ENCODE results near the gene XCL1. TPM values are rescaled to one million over a fixed set of nuclear protein-coding genes. Genes with fewer than 3 reads are reported as not detected.
A peak's percentile ranks its signal among the peaks of the same experiment; 100 is the strongest.
"Not testable (repeated sequence)": the region's sequence is repeated elsewhere in the genome, so short reads cannot be mapped to it uniquely, and the experiment has no call there.

The XCL1 gene
- total RNA-seq, 3 donors from 2014 or later: 34.1 to 57.5 (median 43.8) TPM

DNA sequence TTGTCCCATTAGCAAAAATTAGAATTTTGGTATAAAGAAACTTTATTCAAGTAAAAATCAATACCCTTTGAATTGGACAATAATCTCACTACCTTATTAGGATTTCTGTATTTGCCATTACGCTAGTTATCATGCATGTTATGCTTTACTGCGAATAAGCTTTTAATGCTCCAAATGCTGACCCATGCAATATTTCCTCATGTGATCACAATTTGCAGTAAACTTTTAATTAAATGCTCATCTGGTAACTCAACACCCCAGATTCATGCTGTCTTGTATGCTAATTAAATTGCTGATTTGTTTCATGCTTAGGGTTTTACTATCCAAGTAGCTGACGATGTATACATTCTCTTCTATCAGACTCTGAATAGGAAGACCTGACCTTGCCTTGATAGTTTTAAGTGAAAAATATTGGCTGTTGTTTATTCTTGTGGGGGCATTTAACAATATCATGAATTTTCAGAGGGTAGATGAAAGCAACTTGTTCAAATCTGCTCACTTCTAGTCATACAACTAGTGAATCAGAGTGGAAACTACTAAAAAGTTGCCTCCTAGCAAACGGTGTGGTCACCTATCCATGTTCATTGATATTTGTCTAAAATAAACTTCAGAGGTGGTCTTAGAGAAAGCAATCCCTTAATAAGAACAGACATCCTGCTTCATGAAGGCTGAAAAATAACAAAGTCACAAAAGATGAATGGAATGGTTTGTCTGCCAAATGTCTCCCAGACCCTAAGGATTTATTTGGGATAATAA, 5.6 kb downstream of the XCL1 start:
- DNase-seq (no peak), ATAC-seq (no peak)
- H3K9me3 Mint-ChIP-seq: no peaks in the 10 kb centered on the region
- H3K4me1 Mint-ChIP-seq (ENCODE audit: low read depth): no peaks in the 10 kb centered on the region
- no peaks in the 10 kb centered on the region for H3K36me3 Mint-ChIP-seq (ENCODE audit: insufficient read depth)
- no peak overlapping the region for H3K4me3 Mint-ChIP-seq
- H3K27me3 Mint-ChIP-seq (ENCODE audit: low read depth): no peaks in the 10 kb centered on the region

DNA sequence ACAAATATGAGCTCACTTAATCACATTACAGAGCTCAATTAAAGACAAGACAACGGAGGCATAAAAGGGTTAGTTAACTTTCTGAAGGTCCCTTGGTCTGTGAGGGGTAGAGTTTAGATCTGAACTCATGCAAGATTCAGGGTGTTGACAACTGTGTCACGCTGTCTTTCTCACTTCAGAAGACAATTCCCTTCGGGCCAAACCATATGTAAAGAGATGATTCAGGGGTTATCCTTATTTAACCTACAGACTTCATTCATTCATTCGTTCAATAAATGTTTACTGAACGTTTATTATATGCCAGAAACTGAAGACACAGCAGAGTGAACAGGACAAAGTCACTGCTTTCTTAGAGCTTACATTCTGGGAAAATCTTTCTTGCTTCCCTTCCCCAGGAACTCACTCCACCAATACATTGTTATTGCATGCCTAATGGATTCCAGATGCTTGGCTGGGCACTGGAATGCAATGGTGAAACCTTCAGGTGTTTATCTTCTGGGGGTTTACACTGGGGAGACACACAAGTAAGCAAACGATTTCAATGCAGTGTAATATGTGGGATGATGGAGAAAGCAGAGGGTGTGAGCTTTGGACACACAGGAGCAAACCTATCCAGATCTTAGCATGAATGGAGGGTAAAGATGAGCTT, 6.4 kb downstream of the XCL1 start:
- H3K4me1 Mint-ChIP-seq (ENCODE audit: low read depth): no peaks in the 10 kb centered on the region

GRCh38 chr1:168583571-168583970, 7.2 kb downstream of the XCL1 start:
- ATAC-seq: no peak
- Mint-ChIP-seq H3K4me3 (no peak overlapping the region), H3K4me1 (ENCODE audit: low read depth) (no peaks in the 10 kb centered on the region), H3K9me3 (peaks cover 4% of the 10 kb centered on the region), H3K27me3 (ENCODE audit: low read depth) (no peaks in the 10 kb centered on the region), H3K36me3 (ENCODE audit: insufficient read depth) (no peaks in the 10 kb centered on the region)
- DNase-seq: no peak

More for the DNA sequence above, 6.4 kb downstream of the XCL1 start:
- H3K9me3 Mint-ChIP-seq: peaks cover 4% of the 10 kb centered on the region
- no peak for ATAC-seq
- DNase-seq: no peak
- H3K27me3 Mint-ChIP-seq (ENCODE audit: low read depth): no peaks in the 10 kb centered on the region
- no peaks in the 10 kb centered on the region for H3K36me3 Mint-ChIP-seq (ENCODE audit: insufficient read depth)
- no peak overlapping the region for H3K4me3 Mint-ChIP-seq

GRCh38 chr1:168585191-168585590, 8.8 kb downstream of the XCL1 start:
- no peaks in the 10 kb centered on the region for H3K27me3 Mint-ChIP-seq (ENCODE audit: low read depth)
- H3K36me3 Mint-ChIP-seq (ENCODE audit: insufficient read depth): no peaks in the 10 kb centered on the region
- peaks cover 4% of the 10 kb centered on the region for H3K9me3 Mint-ChIP-seq
- DNase-seq: no peak
- no peak for ATAC-seq
- H3K4me3 Mint-ChIP-seq: no peak overlapping the region
- no peaks in the 10 kb centered on the region for H3K4me1 Mint-ChIP-seq (ENCODE audit: low read depth)

DNA sequence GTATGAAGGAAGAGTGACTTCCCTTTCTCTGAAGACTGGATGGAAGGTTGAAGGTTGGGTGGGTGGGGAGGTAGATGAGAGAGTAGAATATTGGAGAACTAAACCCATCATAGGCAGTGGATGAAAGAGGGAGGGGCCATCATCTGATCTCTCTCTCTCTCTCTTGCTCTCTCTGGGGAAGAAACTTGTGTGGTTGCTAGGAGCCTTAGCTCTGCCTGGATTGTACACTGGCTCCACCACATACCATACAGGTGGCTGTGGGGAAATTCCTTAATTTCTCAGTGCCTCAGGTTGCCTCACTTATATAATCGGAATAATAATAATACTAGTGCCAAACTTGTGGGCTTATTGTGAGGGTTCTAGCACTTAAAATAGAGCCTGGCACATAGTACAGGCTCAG, 9.5 kb downstream of the XCL1 start:
- Mint-ChIP-seq H3K4me3 (no peak overlapping the region), H3K27me3 (ENCODE audit: low read depth) (no peaks in the 10 kb centered on the region), H3K36me3 (ENCODE audit: insufficient read depth) (no peaks in the 10 kb centered on the region), H3K4me1 (ENCODE audit: low read depth) (no peaks in the 10 kb centered on the region), H3K9me3 (peaks cover 4% of the 10 kb centered on the region)
- no peak for DNase-seq
- no peak for ATAC-seq

GRCh38 chr1:168589167-168589566, 12.8 kb downstream of the XCL1 start:
- Mint-ChIP-seq H3K9me3 (peaks cover 4% of the 10 kb centered on the region), H3K4me3 (no peak overlapping the region), H3K4me1 (ENCODE audit: low read depth) (no peaks in the 10 kb centered on the region), H3K36me3 (ENCODE audit: insufficient read depth) (no peaks in the 10 kb centered on the region), H3K27me3 (ENCODE audit: low read depth) (no peaks in the 10 kb centered on the region)
- ATAC-seq (no peak), DNase-seq (no peak)

GRCh38 chr1:168591066-168591465, 14.7 kb downstream of the XCL1 start:
- Mint-ChIP-seq H3K4me1 (ENCODE audit: low read depth) (no peaks in the 10 kb centered on the region), H3K36me3 (ENCODE audit: insufficient read depth) (no peaks in the 10 kb centered on the region), H3K27me3 (ENCODE audit: low read depth) (no peaks in the 10 kb centered on the region), H3K9me3 (peaks cover 4% of the 10 kb centered on the region), H3K4me3 (no peak overlapping the region)
- ATAC-seq: no peak
- no peak for DNase-seq

GRCh38 chr1:168591641-168592250, 15.3 kb downstream of the XCL1 start:
- DNase-seq: no peak
- peaks cover 4% of the 10 kb centered on the region for H3K9me3 Mint-ChIP-seq
- H3K36me3 Mint-ChIP-seq (ENCODE audit: insufficient read depth): no peaks in the 10 kb centered on the region
- H3K27me3 Mint-ChIP-seq (ENCODE audit: low read depth): peaks cover under 1% of the 10 kb centered on the region
- no peaks in the 10 kb centered on the region for H3K4me1 Mint-ChIP-seq (ENCODE audit: low read depth)
- no peak for ATAC-seq
- H3K4me3 Mint-ChIP-seq: no peak overlapping the region

DNA sequence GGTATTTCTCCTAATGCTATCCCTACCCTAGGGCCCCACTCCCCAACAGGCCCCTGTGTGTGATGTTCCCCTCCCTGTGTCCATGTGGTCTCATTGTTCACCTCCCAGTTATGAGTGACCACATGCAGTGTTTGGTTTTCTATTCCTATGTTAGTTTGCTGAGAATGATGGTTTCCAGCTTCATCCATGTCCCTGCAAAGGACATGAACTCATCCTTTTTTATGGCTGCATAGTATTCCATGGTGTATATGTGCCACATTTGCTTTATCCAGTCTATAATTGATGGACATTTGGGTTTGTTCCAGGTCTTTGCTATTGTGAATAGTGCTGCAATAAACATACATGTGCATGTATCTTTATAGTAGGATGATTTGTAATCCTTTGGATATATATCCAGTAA, 19.0 kb downstream of the XCL1 start:
- not testable (repeated sequence) for H3K9me3 Mint-ChIP-seq; H3K27me3 Mint-ChIP-seq (ENCODE audit: low read depth); H3K4me1 Mint-ChIP-seq (ENCODE audit: low read depth); H3K4me3 Mint-ChIP-seq; ATAC-seq; H3K36me3 Mint-ChIP-seq (ENCODE audit: insufficient read depth); DNase-seq

DNA sequence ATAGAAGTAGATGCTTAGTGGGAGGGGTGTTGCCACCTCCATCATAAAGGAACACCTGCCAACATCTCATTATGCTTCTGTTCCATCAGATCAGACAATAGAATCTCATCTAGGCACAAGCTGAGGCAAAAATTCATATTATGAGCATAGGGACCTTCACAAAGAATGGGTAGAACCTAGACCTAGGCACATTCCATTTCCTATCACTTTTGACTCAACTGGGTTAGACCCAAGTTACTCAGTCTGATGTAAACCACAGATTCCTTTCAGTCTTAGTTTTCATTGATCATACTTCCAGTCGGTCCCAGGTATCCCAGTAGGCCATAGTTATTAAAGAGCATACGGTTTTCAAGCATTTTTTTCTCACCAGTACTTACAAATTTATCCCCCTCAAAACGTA, 21.7 kb downstream of the XCL1 start:
- Mint-ChIP-seq H3K4me3 (no peak overlapping the region), H3K27me3 (ENCODE audit: low read depth) (peaks cover 3% of the 10 kb centered on the region), H3K36me3 (ENCODE audit: insufficient read depth) (no peaks in the 10 kb centered on the region), H3K9me3 (no peaks in the 10 kb centered on the region), H3K4me1 (ENCODE audit: low read depth) (no peaks in the 10 kb centered on the region)
- DNase-seq: no peak
- ATAC-seq: no peak

DNA sequence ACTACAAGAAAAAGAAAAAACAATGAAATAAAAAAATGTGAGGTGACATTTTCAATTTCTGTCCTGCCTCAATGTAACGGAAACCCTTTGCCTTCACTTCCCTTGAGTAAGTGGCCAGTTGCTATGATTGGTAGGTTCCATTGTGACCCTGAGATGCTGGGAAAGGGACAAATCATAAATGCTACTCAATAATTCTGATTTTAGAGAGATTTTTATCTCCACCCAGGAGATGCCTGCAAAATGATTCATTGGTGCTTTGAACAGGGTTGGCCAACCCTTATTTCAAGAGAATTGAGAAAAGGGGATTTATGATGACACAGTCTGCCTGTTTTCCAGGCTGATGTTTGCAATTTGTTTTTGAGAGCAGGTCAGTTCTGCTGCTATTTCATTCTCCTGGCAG, 22.5 kb downstream of the XCL1 start:
- Mint-ChIP-seq H3K4me3 (no peak overlapping the region), H3K9me3 (no peaks in the 10 kb centered on the region), H3K36me3 (ENCODE audit: insufficient read depth) (no peaks in the 10 kb centered on the region), H3K4me1 (ENCODE audit: low read depth) (no peaks in the 10 kb centered on the region), H3K27me3 (ENCODE audit: low read depth) (peaks cover 3% of the 10 kb centered on the region)
- ATAC-seq: no peak
- DNase-seq: no peak

- no peak overlapping the region for H3K4me3 Mint-ChIP-seq
- H3K9me3 Mint-ChIP-seq: no peaks in the 10 kb centered on the region
- ATAC-seq (no peak), DNase-seq (no peak)
- H3K4me1 Mint-ChIP-seq (ENCODE audit: low read depth): no peaks in the 10 kb centered on the region
- H3K27me3 Mint-ChIP-seq (ENCODE audit: low read depth): peaks cover 3% of the 10 kb centered on the region
- no peaks in the 10 kb centered on the region for H3K36me3 Mint-ChIP-seq (ENCODE audit: insufficient read depth)
These were observed 23.2 kb downstream of the XCL1 start for GRCh38 chr1:168599641-168600040.

DNA sequence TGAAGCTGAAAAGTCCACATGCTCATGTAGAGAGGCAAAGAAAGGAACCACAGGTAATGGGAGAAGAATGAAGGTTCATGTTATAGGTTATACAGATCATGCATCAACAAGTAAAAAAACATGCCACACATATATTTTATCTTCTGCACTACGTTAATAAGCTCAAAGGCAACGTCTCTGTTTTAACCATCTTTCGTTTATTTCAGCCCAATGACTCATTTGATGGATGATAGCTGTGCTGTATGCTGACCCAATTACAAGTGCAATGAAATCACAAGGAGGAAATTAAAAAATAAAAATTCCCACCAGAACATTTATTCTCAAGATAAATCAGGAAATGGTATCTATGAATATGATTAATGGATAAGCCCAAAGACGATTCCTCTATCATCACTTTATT, 24.6 kb downstream of the XCL1 start:
- no peaks in the 10 kb centered on the region for H3K36me3 Mint-ChIP-seq (ENCODE audit: insufficient read depth)
- DNase-seq: no peak
- H3K4me3 Mint-ChIP-seq: no peak overlapping the region

GRCh38 chr1:168603501-168604110, 27.2 kb downstream of the XCL1 start:
- no peaks in the 10 kb centered on the region for H3K4me1 Mint-ChIP-seq (ENCODE audit: low read depth)
- peaks cover under 1% of the 10 kb centered on the region for H3K27me3 Mint-ChIP-seq (ENCODE audit: low read depth)
- DNase-seq (peak; percentile 56), ATAC-seq (peak; percentile 92 to 95)
- no peaks in the 10 kb centered on the region for H3K36me3 Mint-ChIP-seq (ENCODE audit: insufficient read depth)
- no peaks in the 10 kb centered on the region for H3K9me3 Mint-ChIP-seq
- no peak overlapping the region for H3K4me3 Mint-ChIP-seq

More for the DNA sequence above, 24.6 kb downstream of the XCL1 start:
- H3K9me3 Mint-ChIP-seq: no peaks in the 10 kb centered on the region
- no peak for ATAC-seq
- H3K4me1 Mint-ChIP-seq (ENCODE audit: low read depth): no peaks in the 10 kb centered on the region
- H3K27me3 Mint-ChIP-seq (ENCODE audit: low read depth): peaks cover 3% of the 10 kb centered on the region

Data from activated T-cell treated with anti-CD3 and anti-CD28 coated beads, Interleukin-2, amount 50 U/mL, for 4 hours (primary cell).